Measurements from ENCODE around the gene GRID1. TPM values are rescaled to one million over a fixed set of nuclear protein-coding genes. Genes with fewer than 3 reads are reported as not detected.
"Not testable (repeated sequence)": the region's sequence is repeated elsewhere in the genome, so short reads cannot be mapped to it uniquely, and the experiment has no call there.

Gene GRID1
- total RNA-seq, 1 experiment from 2014 or later, result 0.53 TPM

DNA sequence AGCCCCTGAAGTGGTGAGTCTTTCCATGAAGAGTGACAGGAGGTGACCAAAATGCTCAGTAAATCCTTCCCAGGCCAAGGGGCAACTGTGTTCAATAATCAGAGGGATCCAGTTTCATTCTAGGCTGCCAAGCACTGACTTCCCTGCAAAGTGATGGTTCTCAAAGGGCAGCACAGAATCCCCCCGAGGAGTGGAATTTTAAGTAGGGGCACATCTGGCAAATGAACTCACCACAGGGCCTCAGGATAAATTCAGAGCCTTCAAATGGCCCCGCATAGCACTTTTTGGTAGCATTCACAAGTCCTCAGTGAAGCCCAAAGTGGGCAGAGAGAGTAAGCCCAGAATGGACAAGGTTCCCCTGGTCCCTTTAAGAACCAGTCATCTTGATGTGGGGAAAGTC, 602.5 kb downstream of the GRID1 start:
- in situ Hi-C loops (cut with HindIII; ENCODE audit: low pct_unique_long_range_greater_than_20kb, low sequenced_read_pairs), result no loop called here
- DNase-seq (ENCODE audit: low read depth, low spot score), result no peak

DNA sequence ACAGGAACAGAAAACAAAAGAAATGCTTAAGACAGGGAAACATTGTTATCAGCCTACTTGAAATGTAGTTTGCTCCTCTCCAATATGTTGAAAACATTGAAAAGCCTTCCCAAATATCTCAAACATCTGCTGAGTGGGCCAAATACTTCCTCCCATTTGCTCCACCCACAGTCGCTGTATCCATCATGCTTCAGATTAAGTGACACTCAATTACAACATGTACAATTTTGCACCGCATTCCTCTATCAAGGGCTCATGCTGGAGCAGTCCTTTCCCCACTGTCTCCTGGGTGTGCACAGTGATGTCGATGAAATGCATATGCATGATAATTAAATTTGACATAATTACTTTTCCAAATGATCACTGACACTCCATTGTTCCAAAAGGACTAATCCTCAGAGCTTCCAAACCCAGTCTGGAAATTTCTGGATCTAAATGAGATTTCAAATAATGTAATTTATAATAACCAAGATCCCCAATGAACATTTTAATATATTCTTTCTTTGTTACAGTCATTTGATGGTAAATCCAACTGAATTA, 604.6 kb downstream of the GRID1 start:
- in situ Hi-C loops (cut with HindIII; ENCODE audit: low pct_unique_long_range_greater_than_20kb, low sequenced_read_pairs), result no loop called here
- no peak for DNase-seq (ENCODE audit: low read depth, low spot score)

DNA sequence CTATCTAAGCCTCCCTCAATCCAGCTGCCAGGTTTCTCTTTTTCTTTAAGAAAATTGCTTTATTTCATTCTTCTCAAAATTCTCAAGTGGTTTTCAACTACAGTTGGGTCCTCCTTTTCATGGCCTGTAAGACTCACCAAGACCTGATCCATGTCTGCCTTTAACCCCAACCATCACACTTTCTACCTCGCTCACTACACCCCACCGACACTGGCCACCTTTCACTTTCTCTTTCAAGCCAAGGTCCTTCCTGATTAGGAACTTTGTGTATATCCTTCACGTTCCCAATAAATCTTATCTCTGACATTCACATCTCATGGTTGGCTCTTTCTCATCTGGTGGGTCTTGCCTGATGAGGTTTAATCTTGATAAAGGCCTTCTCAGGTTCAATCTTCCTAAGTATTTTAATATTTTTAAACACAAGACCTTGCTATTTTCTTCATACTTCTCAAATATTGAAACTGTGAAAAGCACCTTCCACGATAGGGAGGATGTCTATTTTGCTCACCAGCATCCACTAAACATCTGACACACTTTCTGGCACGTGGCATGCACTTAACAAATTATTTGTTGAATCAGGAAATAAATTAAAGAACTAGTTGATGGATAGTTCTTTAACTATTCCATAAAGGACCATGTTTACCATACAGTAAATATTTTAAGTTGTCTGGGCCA, 624.8 kb downstream of the GRID1 start:
- DNase-seq (ENCODE audit: low read depth, low spot score), result no peak
- in situ Hi-C loops (cut with HindIII; ENCODE audit: low pct_unique_long_range_greater_than_20kb, low sequenced_read_pairs), result no loop called here

DNA sequence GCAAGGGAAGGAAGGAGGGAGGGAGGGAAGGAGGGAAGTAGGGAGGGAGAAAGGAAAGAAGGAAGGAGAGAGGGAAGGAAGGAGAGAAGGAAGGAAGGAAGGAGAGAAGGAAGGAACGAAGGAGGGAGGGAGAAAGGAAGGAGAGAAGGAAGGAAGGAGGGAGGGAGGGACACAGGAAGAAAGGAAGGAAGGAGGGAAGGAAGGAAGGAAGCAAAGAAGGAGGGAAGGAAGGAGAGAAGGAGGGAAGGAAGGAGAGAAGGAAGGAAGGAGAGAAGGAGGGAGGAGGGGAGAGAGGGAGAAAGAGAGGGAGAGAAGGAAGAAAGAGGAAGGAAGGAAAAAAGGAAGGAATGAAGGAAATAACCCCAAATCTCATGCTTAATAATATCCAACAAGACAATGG, 630.6 kb downstream of the GRID1 start:
- DNase-seq (ENCODE audit: low read depth, low spot score), result no peak
- in situ Hi-C loops (cut with HindIII; ENCODE audit: low pct_unique_long_range_greater_than_20kb, low sequenced_read_pairs), result no loop called here

DNA sequence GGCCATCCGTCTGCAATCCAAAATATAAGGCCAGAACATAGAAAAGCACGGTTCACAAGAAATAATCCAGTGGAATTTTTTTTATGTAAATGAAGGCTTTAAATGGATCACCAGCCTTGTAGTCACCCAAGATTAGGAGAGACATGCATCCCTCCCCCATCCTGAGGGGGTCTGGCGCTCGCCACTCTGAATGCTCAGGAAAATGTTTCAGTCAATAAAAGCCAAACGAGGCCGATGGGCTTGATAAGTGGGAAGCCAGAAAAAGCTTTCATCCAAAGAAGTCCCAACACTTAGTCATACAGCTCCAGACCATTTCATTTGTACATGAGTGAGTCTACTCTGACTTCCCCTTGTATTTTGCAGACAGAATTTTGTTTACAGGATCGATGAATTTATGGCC, 631.8 kb downstream of the GRID1 start:
- in situ Hi-C loops (cut with HindIII; ENCODE audit: low pct_unique_long_range_greater_than_20kb, low sequenced_read_pairs), result no loop called here
- no peak for DNase-seq (ENCODE audit: low read depth, low spot score)

DNA sequence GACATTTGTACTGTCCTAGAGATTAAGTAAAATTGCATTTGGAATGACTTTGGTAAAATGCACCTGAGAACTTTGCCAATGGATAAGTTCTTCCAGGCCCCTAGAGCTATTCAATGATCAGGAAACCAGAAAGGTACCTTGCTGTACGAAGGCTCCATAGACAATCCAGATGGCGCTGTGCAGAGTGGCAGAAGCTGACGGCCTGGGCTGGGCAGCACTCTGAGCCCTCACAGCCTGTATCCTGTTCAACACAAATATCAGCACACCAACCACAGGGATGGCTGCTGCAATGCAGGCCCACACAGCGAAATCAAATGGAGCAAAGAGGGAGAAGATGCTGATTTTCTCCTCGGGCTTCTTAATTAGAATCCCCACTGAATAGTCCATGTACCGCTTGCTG, 642.4 kb downstream of the GRID1 start:
- no peak for DNase-seq (ENCODE audit: low read depth, low spot score)
- in situ Hi-C loops (cut with HindIII; ENCODE audit: low pct_unique_long_range_greater_than_20kb, low sequenced_read_pairs), result no loop called here

DNA sequence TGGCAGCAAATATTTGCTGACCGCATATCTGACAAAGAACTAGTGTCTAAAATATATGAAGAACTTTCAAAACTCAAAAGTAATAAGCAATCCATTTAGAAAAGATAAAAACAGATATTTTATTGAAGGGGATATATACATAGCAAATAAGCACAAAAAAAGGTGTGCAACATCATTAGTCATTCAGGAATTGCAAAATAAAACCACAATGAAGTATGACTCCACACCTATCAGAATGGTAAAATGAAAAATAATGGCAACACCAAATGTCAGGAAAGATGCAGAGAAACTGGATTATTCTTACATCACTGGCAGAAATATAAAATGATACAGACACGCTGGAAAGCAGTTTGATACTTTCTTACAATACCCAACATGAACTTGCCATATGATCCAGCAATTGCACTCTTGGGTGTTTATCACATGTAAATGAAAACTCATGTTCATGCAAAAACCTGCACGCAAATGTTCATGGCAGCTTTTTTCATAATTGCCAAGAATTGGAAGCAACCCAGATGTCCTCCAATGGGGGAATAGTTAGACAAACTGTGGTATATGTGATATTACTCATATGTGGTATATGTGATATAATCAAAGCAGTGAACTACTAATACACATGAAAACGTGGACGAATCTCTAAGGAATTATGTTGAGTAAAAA, 645.5 kb downstream of the GRID1 start:
- no peak for DNase-seq (ENCODE audit: low read depth, low spot score)
- in situ Hi-C loops (cut with HindIII; ENCODE audit: low pct_unique_long_range_greater_than_20kb, low sequenced_read_pairs), result no loop called here

DNA sequence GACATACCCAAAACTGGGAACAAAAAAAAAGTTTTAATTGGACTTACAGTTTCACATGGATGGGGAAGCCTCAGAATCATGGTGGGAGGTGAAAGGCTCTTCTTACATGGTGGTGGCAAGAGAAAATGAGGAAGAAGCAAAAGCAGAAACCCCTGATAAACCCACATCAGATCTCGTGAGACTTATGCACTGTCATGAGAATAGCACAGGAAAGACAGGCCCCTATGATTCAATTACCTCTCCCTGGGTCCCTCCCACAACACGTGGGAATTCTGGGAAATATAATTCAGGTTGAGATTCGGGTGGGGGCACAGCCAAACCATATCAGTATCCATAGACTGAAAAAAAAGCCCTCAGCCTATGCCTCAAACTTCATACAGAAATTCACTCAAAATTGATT, 647.2 kb downstream of the GRID1 start:
- DNase-seq (ENCODE audit: low read depth, low spot score), result no peak
- in situ Hi-C loops (cut with HindIII; ENCODE audit: low pct_unique_long_range_greater_than_20kb, low sequenced_read_pairs), result no loop called here

DNA sequence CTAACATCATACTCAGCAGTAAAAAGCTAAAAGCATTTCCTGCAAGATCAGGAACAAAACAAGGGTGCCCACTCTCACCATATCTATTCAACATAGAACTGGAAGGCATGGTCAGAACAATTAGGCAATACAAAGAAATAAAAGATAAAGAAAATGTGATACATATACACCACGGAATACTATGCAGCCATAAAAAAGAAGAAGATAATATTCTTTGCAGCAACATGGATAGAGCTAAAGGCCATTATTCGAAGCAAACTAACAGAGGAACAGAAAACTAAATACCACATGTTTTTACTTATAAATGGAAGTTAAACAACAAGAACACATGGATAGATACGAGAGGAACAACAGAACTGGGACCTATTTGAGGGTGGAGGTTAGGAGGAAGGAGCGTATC, 652.7 kb downstream of the GRID1 start:
- no peak for DNase-seq (ENCODE audit: low read depth, low spot score)
- in situ Hi-C loops (cut with HindIII; ENCODE audit: low pct_unique_long_range_greater_than_20kb, low sequenced_read_pairs), result no loop called here

DNA sequence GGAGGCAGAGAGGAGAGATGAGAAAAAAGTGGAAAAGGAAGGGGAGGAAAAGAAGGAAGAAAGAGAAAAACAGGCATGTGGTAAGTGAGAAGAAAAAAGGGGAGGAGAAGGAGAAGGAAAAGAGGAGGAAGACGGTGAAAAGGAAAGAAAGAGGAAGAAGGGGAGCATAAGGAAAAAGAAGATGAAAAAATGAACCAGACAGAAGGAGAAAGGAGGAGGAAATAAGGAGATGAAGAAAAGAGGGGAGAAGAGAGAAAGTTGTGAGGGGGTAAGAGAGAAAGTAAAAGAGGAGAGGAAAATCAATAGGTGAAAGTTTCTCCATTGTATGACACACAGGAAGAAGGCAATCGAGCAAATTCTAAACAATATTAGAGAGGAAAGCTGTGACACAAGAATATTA, 663.8 kb downstream of the GRID1 start:
- in situ Hi-C loops (cut with HindIII; ENCODE audit: low pct_unique_long_range_greater_than_20kb, low sequenced_read_pairs), result no loop called here
- no peak for DNase-seq (ENCODE audit: low read depth, low spot score)

DNA sequence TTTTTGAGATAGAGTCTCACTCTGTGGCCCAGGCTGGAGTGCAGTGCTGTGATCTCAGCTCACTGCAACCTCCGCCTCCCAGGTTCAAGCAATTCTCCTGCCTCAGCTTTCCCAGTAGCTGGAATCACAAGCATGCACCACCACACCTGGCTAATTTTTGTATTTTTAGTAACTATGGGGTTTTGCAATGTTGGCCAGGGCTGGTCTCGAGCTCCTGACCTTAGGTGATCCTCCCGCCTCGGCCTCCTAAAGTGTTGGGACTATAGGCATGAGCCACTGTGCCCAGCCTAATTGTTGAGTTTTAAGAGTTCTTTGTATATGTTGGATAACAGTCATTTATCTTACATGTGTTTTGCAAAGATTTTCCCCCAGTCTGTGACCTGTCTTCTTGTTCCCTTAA, 667.5 kb downstream of the GRID1 start:
- in situ Hi-C loops (cut with HindIII; ENCODE audit: low pct_unique_long_range_greater_than_20kb, low sequenced_read_pairs); DNase-seq (ENCODE audit: low read depth, low spot score): not testable (repeated sequence)

DNA sequence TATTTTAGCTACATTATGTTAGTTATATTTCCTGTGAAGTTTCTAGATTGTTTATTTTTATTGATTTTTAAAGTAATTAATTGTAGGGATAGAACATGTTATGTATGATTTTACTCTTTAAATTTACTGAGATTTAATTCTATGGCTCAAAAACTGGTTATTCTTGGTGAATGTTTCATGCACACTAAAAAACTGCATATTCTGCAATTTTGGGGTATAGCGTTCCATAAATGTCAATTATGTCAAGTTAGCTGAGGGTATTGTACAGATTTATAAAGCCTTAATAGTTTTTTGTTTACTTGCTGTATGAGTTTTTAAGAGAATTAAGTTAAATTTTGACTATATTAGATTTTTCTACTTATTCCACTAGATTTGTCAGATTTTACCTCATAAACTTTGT, 669.7 kb downstream of the GRID1 start:
- no peak for DNase-seq (ENCODE audit: low read depth, low spot score)
- in situ Hi-C loops (cut with HindIII; ENCODE audit: low pct_unique_long_range_greater_than_20kb, low sequenced_read_pairs), result no loop called here

DNA sequence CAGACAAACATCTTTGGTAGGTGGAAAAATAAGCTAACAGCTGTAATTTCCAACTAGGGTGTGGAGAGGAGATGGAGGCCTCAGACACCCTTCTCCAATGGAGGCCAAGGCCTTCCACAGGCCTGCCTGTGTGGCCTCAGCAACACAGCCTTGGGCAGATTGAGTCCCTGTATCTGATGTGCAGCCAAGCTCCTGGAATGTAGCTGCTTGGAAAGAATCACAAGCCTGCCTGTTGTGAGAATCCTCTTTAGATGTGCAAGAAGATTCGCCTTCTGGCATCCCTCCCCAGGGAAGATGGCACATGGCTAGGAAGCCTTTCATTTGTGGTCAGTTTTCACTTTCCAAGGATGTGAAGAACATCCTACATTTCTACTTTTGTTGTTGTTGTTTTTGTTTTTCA, 684.0 kb downstream of the GRID1 start:
- DNase-seq (ENCODE audit: low read depth, low spot score), result no peak
- in situ Hi-C loops (cut with HindIII; ENCODE audit: low pct_unique_long_range_greater_than_20kb, low sequenced_read_pairs), result no loop called here

DNA sequence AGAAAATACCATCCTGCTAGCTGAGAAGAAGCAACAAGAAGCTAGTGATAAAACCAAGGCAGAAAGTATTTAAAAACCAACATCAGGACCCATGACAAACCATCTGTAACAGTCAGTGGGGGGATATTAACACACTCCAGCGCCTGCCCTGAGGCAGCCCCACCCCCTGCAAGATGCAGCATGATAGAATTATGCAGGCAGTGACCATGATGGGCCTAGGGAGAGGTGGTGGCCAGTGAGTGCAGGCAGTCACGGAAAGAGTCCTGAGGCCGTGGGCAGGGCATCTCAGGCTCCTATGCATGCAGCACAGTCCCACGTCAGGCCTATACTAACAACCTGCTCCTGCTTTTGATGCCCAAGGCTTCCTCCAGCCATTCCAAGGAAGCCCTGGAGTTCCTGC, 686.9 kb downstream of the GRID1 start:
- no peak for DNase-seq (ENCODE audit: low read depth, low spot score)
- in situ Hi-C loops (cut with HindIII; ENCODE audit: low pct_unique_long_range_greater_than_20kb, low sequenced_read_pairs), result no loop called here

DNA sequence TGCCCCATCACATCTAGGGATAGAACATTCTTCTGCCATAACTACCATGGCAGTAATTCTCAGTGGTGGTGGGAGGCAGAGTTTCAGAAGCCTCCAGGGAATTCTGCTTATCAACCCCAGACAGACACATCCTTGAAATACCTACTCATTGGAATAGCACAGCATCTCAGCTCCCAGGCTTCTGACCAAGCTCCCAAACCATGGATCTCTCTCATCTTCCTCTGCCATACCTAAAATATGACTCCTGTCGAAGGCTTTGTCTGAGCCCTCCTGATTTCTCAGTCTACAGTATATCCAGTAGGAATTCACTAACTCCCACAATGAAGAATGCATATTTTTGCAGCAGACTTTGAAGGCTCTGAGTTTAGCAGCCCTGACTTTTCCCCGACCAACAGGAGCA, 687.5 kb downstream of the GRID1 start:
- in situ Hi-C loops (cut with HindIII; ENCODE audit: low pct_unique_long_range_greater_than_20kb, low sequenced_read_pairs), result no loop called here
- DNase-seq (ENCODE audit: low read depth, low spot score), result no peak

DNA sequence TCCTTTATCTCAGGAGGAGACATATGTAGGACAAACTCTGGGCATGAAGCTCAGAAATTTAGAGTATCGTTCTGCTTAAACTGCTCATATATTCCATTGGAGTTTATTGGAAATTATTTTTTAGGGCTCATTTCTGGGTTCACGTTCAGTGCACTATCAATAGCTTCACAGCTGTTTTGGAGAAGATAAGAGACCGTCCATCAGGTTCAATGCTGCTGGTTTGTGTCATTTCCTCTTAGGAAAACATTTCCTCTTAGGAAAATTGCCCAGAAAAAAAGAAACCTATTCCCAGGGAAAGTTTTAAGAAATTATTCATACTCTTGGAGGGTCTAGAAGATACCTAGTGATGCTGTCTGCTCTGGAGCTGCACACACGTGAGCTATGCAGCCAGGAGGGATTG, 691.7 kb downstream of the GRID1 start:
- in situ Hi-C loops (cut with HindIII; ENCODE audit: low pct_unique_long_range_greater_than_20kb, low sequenced_read_pairs), result no loop called here
- no peak for DNase-seq (ENCODE audit: low read depth, low spot score)

DNA sequence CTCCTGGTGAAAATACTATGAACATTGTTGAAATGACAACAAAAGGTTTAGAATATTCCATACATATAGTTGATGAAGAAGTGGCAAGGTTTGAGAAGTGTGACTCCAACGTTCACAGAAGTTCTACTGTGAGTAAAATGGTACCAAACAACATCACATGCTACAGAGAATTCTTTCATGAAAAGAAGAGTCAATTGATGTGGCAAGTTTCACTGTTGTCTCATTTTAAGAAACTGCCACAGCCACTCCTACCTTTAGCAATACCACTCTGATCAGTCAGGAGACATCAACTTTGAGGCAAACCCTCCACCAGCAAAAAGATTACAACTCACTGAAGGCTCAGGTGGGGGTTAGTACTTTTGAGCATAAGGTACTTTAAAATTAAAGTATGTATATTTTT, 693.3 kb downstream of the GRID1 start:
- in situ Hi-C loops (cut with HindIII; ENCODE audit: low pct_unique_long_range_greater_than_20kb, low sequenced_read_pairs), result no loop called here
- DNase-seq (ENCODE audit: low read depth, low spot score), result no peak

DNA sequence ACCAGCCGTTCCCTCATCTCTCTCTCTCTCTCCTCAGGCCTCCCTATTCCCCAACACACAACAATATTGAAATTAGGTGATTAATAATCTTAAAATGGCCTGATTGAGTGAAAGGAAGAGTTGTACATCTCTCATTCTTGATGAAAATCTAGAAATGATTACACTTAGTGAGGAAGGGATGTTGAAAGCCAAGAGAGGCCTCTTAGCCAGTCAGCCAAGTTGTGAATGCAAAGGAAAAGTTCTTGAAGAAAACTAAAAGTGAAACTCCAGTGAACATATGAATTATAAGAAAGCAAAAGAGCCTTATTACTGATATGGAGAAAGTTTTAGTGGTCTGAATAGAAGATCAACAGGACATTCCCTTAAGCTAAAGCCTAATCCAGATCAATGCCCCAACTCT, 695.1 kb downstream of the GRID1 start:
- in situ Hi-C loops (cut with HindIII; ENCODE audit: low pct_unique_long_range_greater_than_20kb, low sequenced_read_pairs), result no loop called here
- DNase-seq (ENCODE audit: low read depth, low spot score), result no peak

DNA sequence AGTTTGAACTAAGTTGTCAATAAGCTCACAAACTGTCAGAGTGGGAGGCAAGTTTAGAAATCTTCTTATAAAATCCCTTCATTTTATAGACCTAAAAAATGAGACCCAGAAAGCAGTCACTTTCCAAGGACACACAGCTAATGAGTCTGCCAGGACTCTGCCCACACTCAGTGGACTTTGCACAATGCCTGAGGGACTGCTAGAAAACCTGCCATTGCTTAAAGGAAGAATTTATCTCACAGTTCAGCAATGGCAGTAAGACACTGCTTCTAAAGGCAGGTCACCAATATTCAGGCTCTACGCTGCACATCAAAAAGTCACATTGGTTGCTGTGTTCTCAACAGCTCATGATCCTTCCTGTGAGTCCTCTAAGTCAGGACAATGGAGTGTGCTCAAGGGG, 698.1 kb downstream of the GRID1 start:
- in situ Hi-C loops (cut with HindIII; ENCODE audit: low pct_unique_long_range_greater_than_20kb, low sequenced_read_pairs), result no loop called here

More for the DNA sequence above, 698.1 kb downstream of the GRID1 start:
- no peak for DNase-seq (ENCODE audit: low read depth, low spot score)
